Tibial nerve (tissue), 4 donors: ENCODE data around the gene ZNF622.
"Not testable (repeated sequence)": the region's sequence is repeated elsewhere in the genome, so short reads cannot be mapped to it uniquely, and the experiment has no call there.

Experiments
- EP300 ChIP-seq, 2 donors: sonication (generic); formaldehyde crosslinking; IDR thresholded peaks; one replicate each; pipeline ENCODE4 v1.6.1; 2017; ENCODE audit warnings: antibody characterized with exemption in 2 of 2, mild to moderate bottlenecking in 1 of 2
- POLR2A ChIP-seq, 2 donors: fragments of 450-650 bp; IDR thresholded peaks; one replicate each; pipeline ENCODE4 v1.6.1; 2017; ENCODE audit warnings: antibody characterized with exemption in 2 of 2, mild to moderate bottlenecking in 2 of 2, moderate library complexity in 2 of 2
- TF ChIP-seq, protein P1 (sequence below), 5 experiments: fragments of 200-600 bp in 3 of 5; fragments of 450-650 bp in 2 of 5; sonication (generic) in 3 of 5; IDR thresholded peaks; one replicate each; pipeline ENCODE4 v1.5.1; 2016 to 2019; ENCODE audit warnings: antibody characterized with exemption in 5 of 5, mild to moderate bottlenecking in 3 of 5, moderate library complexity in 2 of 5

DNA sequence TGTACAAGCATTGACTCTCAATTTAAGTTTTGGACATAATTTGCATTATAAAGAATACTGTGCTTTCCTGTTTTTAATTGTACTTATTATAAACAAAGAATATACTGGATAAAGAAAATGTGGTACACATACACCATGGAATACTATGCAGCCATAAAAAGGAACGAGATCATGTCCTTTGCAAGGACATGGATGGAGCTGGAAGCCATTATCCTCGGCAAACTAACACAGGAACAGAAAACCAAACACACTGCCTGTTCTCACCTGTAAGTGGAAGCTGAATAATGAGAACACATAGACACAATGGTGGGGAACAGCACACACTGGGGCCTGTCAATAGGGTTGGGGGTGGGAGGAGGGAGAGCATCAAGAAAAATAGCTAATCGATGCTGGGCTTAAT lies 10.8 kb upstream of the ZNF622 start:
- TF ChIP-seq, protein P1, sequence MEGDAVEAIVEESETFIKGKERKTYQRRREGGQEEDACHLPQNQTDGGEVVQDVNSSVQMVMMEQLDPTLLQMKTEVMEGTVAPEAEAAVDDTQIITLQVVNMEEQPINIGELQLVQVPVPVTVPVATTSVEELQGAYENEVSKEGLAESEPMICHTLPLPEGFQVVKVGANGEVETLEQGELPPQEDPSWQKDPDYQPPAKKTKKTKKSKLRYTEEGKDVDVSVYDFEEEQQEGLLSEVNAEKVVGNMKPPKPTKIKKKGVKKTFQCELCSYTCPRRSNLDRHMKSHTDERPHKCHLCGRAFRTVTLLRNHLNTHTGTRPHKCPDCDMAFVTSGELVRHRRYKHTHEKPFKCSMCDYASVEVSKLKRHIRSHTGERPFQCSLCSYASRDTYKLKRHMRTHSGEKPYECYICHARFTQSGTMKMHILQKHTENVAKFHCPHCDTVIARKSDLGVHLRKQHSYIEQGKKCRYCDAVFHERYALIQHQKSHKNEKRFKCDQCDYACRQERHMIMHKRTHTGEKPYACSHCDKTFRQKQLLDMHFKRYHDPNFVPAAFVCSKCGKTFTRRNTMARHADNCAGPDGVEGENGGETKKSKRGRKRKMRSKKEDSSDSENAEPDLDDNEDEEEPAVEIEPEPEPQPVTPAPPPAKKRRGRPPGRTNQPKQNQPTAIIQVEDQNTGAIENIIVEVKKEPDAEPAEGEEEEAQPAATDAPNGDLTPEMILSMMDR (IDR thresholded peaks at IDR 0.05): not testable (repeated sequence)
- TF ChIP-seq EP300, POLR2A (IDR thresholded peaks at IDR 0.05): not testable (repeated sequence)
